HEK293 (cell line): ENCODE measurements around the gene OR10G3.
"Not testable (repeated sequence)": the region's sequence is repeated elsewhere in the genome, so short reads cannot be mapped to it uniquely, and the experiment has no call there.

Source experiments
- KLF16 ChIP-seq: fragments of 450-650 bp; formaldehyde crosslinking; IDR thresholded peaks from 2 replicates; pipeline ENCODE4 v1.5.1; 2017; ENCODE audit warnings: missing biosample characterization, missing genetic modification characterization
- MEIS1 ChIP-seq: sonication (generic); formaldehyde crosslinking; IDR thresholded peaks from 2 replicates; pipeline ENCODE4 v1.8.1; 2022; ENCODE audit warnings: missing genetic modification reagents, mild to moderate bottlenecking, borderline replicate concordance
- OVOL3 ChIP-seq: fragments of 450-650 bp; formaldehyde crosslinking; IDR thresholded peaks from 2 replicates; pipeline ENCODE4 v1.5.1; 2016; ENCODE audit warnings: missing biosample characterization, missing genetic modification characterization
- YY1 ChIP-seq: fragments of 450-650 bp; formaldehyde crosslinking; IDR thresholded peaks from 2 replicates; pipeline ENCODE4 v1.5.1; 2018; ENCODE audit warnings: missing biosample characterization, missing genetic modification characterization
- ZEB2 ChIP-seq: fragments of 450-650 bp; formaldehyde crosslinking; IDR thresholded peaks from 2 replicates; pipeline ENCODE4 v1.5.1; 2016; ENCODE audit warnings: missing biosample characterization, missing genetic modification characterization
- ZNF221 ChIP-seq: fragments of 450-650 bp; formaldehyde crosslinking; IDR thresholded peaks from 2 replicates; pipeline ENCODE4 v1.5.1; 2017; ENCODE audit warnings: missing biosample characterization, missing genetic modification characterization, borderline replicate concordance
- ZNF274 ChIP-seq, 2 experiments: fragments of 200-500 bp in 1 of 2; fragments of 450-650 bp in 1 of 2; sonication (Bioruptor generic) in 1 of 2; formaldehyde crosslinking in 1 of 2; IDR thresholded peaks; 2 replicates each; pipeline versions ENCODE4 v1.5.1 to v1.6.1; 2014 to 2016; ENCODE audit warnings: borderline replicate concordance in 1 of 2, inconsistent platforms in 1 of 2, low read length in 1 of 2, missing biosample characterization in 1 of 2, missing genetic modification characterization in 1 of 2
- ZNF37A ChIP-seq: fragments of 450-650 bp; IDR thresholded peaks from 2 replicates; pipeline ENCODE4 v1.5.1; 2018; ENCODE audit warnings: missing biosample characterization, missing genetic modification characterization
- ZNF707 ChIP-seq: fragments of 450-650 bp; formaldehyde crosslinking; IDR thresholded peaks from 2 replicates; pipeline ENCODE4 v1.5.1; 2016; ENCODE audit warnings: missing biosample characterization, missing genetic modification characterization
- TF ChIP-seq, protein P1 (sequence below): fragments of 450-650 bp; formaldehyde crosslinking; IDR thresholded peaks from 2 replicates; pipeline ENCODE4 v1.5.1; 2016; ENCODE audit warnings: missing biosample characterization, missing genetic modification characterization
- TF ChIP-seq, protein P2 (sequence below): fragments of 450-650 bp; formaldehyde crosslinking; IDR thresholded peaks from 2 replicates; pipeline ENCODE4 v1.5.1; 2016; ENCODE audit warnings: missing biosample characterization, missing genetic modification characterization
- TF ChIP-seq, protein P3 (sequence below): fragments of 450-650 bp; formaldehyde crosslinking; IDR thresholded peaks from 2 replicates; pipeline ENCODE4 v1.5.1; 2016; ENCODE audit warnings: missing biosample characterization, missing genetic modification characterization, low read depth

DNA sequence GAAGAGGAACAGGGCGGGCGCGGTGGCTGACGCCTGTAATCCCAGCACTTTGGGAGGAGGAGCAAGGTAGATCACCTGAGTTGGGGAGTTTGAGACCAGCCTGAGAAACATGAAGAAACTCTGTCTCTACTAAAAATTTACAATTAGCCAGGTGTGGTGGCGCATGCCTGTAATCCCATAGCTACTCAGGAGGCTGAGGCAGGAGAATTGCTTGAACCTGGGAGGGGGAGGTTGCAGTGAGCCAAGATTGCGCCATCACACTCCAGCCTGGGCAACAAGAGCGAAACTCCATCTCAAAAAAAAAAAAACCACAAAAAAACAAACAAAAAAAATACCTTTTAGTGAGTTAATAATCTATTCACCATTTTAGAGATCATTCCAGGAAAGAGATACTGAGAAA lies 35.3 kb downstream of the OR10G3 start:
- TF ChIP-seq, protein P1, sequence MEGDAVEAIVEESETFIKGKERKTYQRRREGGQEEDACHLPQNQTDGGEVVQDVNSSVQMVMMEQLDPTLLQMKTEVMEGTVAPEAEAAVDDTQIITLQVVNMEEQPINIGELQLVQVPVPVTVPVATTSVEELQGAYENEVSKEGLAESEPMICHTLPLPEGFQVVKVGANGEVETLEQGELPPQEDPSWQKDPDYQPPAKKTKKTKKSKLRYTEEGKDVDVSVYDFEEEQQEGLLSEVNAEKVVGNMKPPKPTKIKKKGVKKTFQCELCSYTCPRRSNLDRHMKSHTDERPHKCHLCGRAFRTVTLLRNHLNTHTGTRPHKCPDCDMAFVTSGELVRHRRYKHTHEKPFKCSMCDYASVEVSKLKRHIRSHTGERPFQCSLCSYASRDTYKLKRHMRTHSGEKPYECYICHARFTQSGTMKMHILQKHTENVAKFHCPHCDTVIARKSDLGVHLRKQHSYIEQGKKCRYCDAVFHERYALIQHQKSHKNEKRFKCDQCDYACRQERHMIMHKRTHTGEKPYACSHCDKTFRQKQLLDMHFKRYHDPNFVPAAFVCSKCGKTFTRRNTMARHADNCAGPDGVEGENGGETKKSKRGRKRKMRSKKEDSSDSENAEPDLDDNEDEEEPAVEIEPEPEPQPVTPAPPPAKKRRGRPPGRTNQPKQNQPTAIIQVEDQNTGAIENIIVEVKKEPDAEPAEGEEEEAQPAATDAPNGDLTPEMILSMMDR, result not testable (repeated sequence)
- not testable (repeated sequence) for TF ChIP-seq KLF16 (tag by site-specific recombination); ZNF221; ZEB2; MEIS1 (CRISPR knock-in tag); YY1; ZNF37A (tag by site-specific recombination); ZNF274 (IDR thresholded peaks at IDR 0.05; ENCODE audit: low read length); ZNF274 (tag by site-specific recombination; IDR thresholded peaks at IDR 0.05; ENCODE audit: borderline replicate concordance); OVOL3; ZNF707 (tag by site-specific recombination)
- TF ChIP-seq, protein P2, sequence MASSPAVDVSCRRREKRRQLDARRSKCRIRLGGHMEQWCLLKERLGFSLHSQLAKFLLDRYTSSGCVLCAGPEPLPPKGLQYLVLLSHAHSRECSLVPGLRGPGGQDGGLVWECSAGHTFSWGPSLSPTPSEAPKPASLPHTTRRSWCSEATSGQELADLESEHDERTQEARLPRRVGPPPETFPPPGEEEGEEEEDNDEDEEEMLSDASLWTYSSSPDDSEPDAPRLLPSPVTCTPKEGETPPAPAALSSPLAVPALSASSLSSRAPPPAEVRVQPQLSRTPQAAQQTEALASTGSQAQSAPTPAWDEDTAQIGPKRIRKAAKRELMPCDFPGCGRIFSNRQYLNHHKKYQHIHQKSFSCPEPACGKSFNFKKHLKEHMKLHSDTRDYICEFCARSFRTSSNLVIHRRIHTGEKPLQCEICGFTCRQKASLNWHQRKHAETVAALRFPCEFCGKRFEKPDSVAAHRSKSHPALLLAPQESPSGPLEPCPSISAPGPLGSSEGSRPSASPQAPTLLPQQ (tag by site-specific recombination), result not testable (repeated sequence)
- TF ChIP-seq, protein P3, sequence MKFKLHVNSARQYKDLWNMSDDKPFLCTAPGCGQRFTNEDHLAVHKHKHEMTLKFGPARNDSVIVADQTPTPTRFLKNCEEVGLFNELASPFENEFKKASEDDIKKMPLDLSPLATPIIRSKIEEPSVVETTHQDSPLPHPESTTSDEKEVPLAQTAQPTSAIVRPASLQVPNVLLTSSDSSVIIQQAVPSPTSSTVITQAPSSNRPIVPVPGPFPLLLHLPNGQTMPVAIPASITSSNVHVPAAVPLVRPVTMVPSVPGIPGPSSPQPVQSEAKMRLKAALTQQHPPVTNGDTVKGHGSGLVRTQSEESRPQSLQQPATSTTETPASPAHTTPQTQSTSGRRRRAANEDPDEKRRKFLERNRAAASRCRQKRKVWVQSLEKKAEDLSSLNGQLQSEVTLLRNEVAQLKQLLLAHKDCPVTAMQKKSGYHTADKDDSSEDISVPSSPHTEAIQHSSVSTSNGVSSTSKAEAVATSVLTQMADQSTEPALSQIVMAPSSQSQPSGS (tag by site-specific recombination), result not testable (repeated sequence)
